PC-3 (cell line): Measurements from ENCODE around the gene TMEM207.

ENCODE experiments used
- CTCF ChIP-seq: fragments of 300-600 bp; sonication (generic); conservative IDR thresholded peaks from 2 replicates; pipeline ENCODE4 v1.5.1; 2017; ENCODE audit warnings: antibody characterized with exemption, low read depth, mild to moderate bottlenecking, low read length
- EZH2 ChIP-seq: fragments of 300-600 bp; sonication (generic); IDR thresholded peaks from one replicate; pipeline ENCODE4 v1.6.1; 2017; ENCODE audit warnings: antibody characterized with exemption, mild to moderate bottlenecking, low read length; ENCODE audit not compliant: unreplicated experiment
- EZH2phosphoT487 ChIP-seq: fragments of 300-600 bp; sonication (generic); IDR thresholded peaks from 2 replicates; pipeline ENCODE4 v1.6.1; 2018; ENCODE audit warnings: mild to moderate bottlenecking, antibody characterized with exemption, low read length, borderline replicate concordance

- TF ChIP-seq EZH2: no peak
- no peak for TF ChIP-seq EZH2phosphoT487
- no peak for TF ChIP-seq CTCF
Observed at GRCh38 chr3:190430906-190431305, 18.8 kb downstream of the TMEM207 start.
